Urinary bladder (tissue), 4 donors: Measurements from ENCODE around the gene MAP4K2. TPM values are rescaled to one million over a fixed set of nuclear protein-coding genes. Genes with fewer than 3 reads are reported as not detected.

Experiments
- DNase-seq: peaks from one replicate; pipeline ENCODE4 v3.0.0-alpha.2; 2015; ENCODE audit errors: extremely low spot score
- H3K27ac ChIP-seq: one replicate; pipeline ENCODE4 v1.5.1; 2013; ENCODE audit warnings: low read depth, mild to moderate bottlenecking, moderate library complexity
- H3K36me3 ChIP-seq: one replicate; pipeline ENCODE4 v1.6.1; 2013; ENCODE audit warnings: mild to moderate bottlenecking, moderate library complexity; ENCODE audit not compliant: insufficient read depth
- H3K4me1 ChIP-seq: one replicate; pipeline ENCODE4 v1.6.1; 2013; ENCODE audit warnings: mild to moderate bottlenecking, moderate library complexity; ENCODE audit not compliant: insufficient read depth
- H3K4me3 ChIP-seq: one replicate; pipeline ENCODE4 v1.5.1; 2013; ENCODE audit warnings: low read depth, low read length
- WGBS: extraction: QIAGEN DNeasy Blood & Tissue Kit; methylation state at CpG from one replicate; pipeline ENCODE4 v1.1.7; 2013; 5-methylcytosine and 5-hydroxymethylcytosine counted together
- polyA plus RNA-seq: library from polyadenylated mRNA; stranded (reverse); fragments of 200-250 nt; gene quantifications from one replicate; pipeline ENCODE4 v1.2.3, GENCODE V29; 2013
- total RNA-seq: library from RNA; depleted of rRNA; stranded (reverse); fragments of >200 nt; gene quantifications from one replicate; pipeline ENCODE4 v1.2.3, GENCODE V29; 2014
- donor health status: healthy with polysubstance abuse.
- donor health status: healthy.

The MAP4K2 gene
- total and polyA plus RNA-seq, 2 donors, result 11.7 to 13.9 TPM

- no peaks in the 10 kb centered on the region for H3K36me3 ChIP-seq
- H3K4me1 ChIP-seq, result no peaks in the 10 kb centered on the region
- WGBS, result 84% methylated on average over 12 of the region's 12 CpGs
- H3K27ac ChIP-seq, result no peak overlapping the region
- no peak overlapping the region for H3K4me3 ChIP-seq
- no peak for DNase-seq
Measured at GRCh38 chr11:64784813-64785581, 18.0 kb downstream of the MAP4K2 start.

- DNase-seq, result peak; percentile 100
- whole genome bisulfite sequencing, result under 1% methylated on average over 80 of the region's 80 CpGs
- peak within 1 kb of the TSS; percentile 99 for H3K27ac ChIP-seq
Measured at GRCh38 chr11:64778473-64779298, 24.3 kb downstream of the MAP4K2 start, which contains the start of gene SF1. SF1 (minus strand) TSS chr11:64778542; CDS start chr11:64778392, 150 bp downstream.

GRCh38 chr11:64778223-64778472 lies 24.9 kb downstream of the MAP4K2 start:
- peaks cover 1% of the 10 kb centered on the region for H3K36me3 ChIP-seq
- under 1% methylated on average over 28 of the region's 28 CpGs for WGBS
- no peak for DNase-seq
- H3K27ac ChIP-seq, result peak overlapping the region; percentile 99
- H3K4me1 ChIP-seq, result no peaks in the 10 kb centered on the region
- H3K4me3 ChIP-seq, result peak overlapping the region; percentile 100

More at GRCh38 chr11:64778473-64779298, 24.3 kb downstream of the MAP4K2 start, which contains the start of gene SF1:
- Histone ChIP-seq H3K36me3 (peaks cover 1% of the 10 kb centered on the region), H3K4me3 (peak within 1 kb of the TSS; percentile 100), H3K4me1 (no peaks in the 10 kb centered on the region)

- DNase-seq, result peak; percentile 41
- Histone ChIP-seq H3K27ac (peak overlapping the region; percentile 99), H3K4me3 (peak overlapping the region; percentile 100), H3K4me1 (no peaks in the 10 kb centered on the region), H3K36me3 (peaks cover 1% of the 10 kb centered on the region)
- WGBS, result under 1% methylated on average over 98 of the region's 98 CpGs
Measured at GRCh38 chr11:64777449-64778222, 25.4 kb downstream of the MAP4K2 start.

- H3K4me3 ChIP-seq, result peak overlapping the region; percentile 100
- peaks cover 1% of the 10 kb centered on the region for H3K36me3 ChIP-seq
- WGBS, result 14% methylated on average over 3 of the region's 3 CpGs
- H3K4me1 ChIP-seq, result no peaks in the 10 kb centered on the region
- no peak overlapping the region for H3K27ac ChIP-seq
- DNase-seq, result no peak
Measured at GRCh38 chr11:64776875-64777274, 26.1 kb downstream of the MAP4K2 start.

- 63% methylated on average over 6 of the region's 6 CpGs for WGBS
- peaks cover 1% of the 10 kb centered on the region for H3K36me3 ChIP-seq
- no peak for DNase-seq
- H3K27ac ChIP-seq, result no peak overlapping the region
- no peak overlapping the region for H3K4me3 ChIP-seq
- no peaks in the 10 kb centered on the region for H3K4me1 ChIP-seq
Measured at GRCh38 chr11:64776425-64776824, 26.6 kb downstream of the MAP4K2 start.

- H3K27ac ChIP-seq, result no peak overlapping the region
- no peaks in the 10 kb centered on the region for H3K4me1 ChIP-seq
- WGBS, result 76% methylated on average over 5 of the region's 5 CpGs
- DNase-seq, result no peak
- no peak overlapping the region for H3K4me3 ChIP-seq
- H3K36me3 ChIP-seq, result peaks cover 5% of the 10 kb centered on the region
Measured at GRCh38 chr11:64774144-64774543, 28.9 kb downstream of the MAP4K2 start.

GRCh38 chr11:64772303-64773018 lies 30.6 kb downstream of the MAP4K2 start:
- no peak for DNase-seq
- Histone ChIP-seq H3K36me3 (peaks cover 16% of the 10 kb centered on the region), H3K4me3 (no peak overlapping the region), H3K27ac (no peak overlapping the region), H3K4me1 (no peaks in the 10 kb centered on the region)
- 69% methylated on average over 3 of the region's 3 CpGs for WGBS

- H3K4me3 ChIP-seq, result no peak overlapping the region
- 85% methylated on average over 2 of the region's 2 CpGs for WGBS
- H3K36me3 ChIP-seq, result peaks cover 18% of the 10 kb centered on the region
- no peak overlapping the region for H3K27ac ChIP-seq
- no peaks in the 10 kb centered on the region for H3K4me1 ChIP-seq
- DNase-seq, result no peak
Measured at GRCh38 chr11:64771861-64772260, 31.2 kb downstream of the MAP4K2 start.

- 92% methylated on average over 12 of the region's 12 CpGs for WGBS
- Histone ChIP-seq H3K27ac (no peak overlapping the region), H3K36me3 (peaks cover 17% of the 10 kb centered on the region), H3K4me1 (no peaks in the 10 kb centered on the region), H3K4me3 (no peak overlapping the region)
- no peak for DNase-seq
Measured at GRCh38 chr11:64770120-64770519, 32.9 kb downstream of the MAP4K2 start.

GRCh38 chr11:64769283-64769682 lies 33.7 kb downstream of the MAP4K2 start:
- Histone ChIP-seq H3K27ac (no peak overlapping the region), H3K4me3 (no peak overlapping the region), H3K4me1 (no peaks in the 10 kb centered on the region), H3K36me3 (peaks cover 22% of the 10 kb centered on the region)
- WGBS, result 92% methylated on average over 6 of the region's 6 CpGs
- DNase-seq, result no peak

GRCh38 chr11:64768300-64768694 lies 34.7 kb downstream of the MAP4K2 start:
- no peak for DNase-seq
- Histone ChIP-seq H3K27ac (no peak overlapping the region), H3K36me3 (peaks cover 23% of the 10 kb centered on the region), H3K4me3 (no peak overlapping the region), H3K4me1 (no peaks in the 10 kb centered on the region)
- 87% methylated on average over 6 of the region's 6 CpGs for WGBS
